ENCODE measurements around the gene TFAP2B. TPM values are rescaled to one million over a fixed set of nuclear protein-coding genes. Genes with fewer than 3 reads are reported as not detected.

Gene TFAP2B
- total RNA-seq, 1 experiment from 2014 or later = not detected

GRCh38 chr6:50795574-50795973 lies 23.1 kb upstream of the TFAP2B start:
- no peaks in the 10 kb centered on the region for H3K79me1 ChIP-seq (ENCODE audit: insufficient read depth, low read depth, low read length, poor library complexity, severe bottlenecking)
- Mint-ChIP-seq H3K36me3 (ENCODE audit: insufficient read depth in 1 of 3, low read depth in 3 of 3) (no peaks in the 10 kb centered on the region), H3K9me3 (no peaks in the 10 kb centered on the region), H3K27ac (no peak overlapping the region), H3K27me3 (ENCODE audit: low read depth) (peaks cover 38% of the 10 kb centered on the region), H3K4me3 (no peak overlapping the region), H3K4me1 (no peaks in the 10 kb centered on the region)
- no peak overlapping the region for H2BK15ac ChIP-seq (ENCODE audit: low read depth, low read length)
- no peak overlapping the region for H3K4ac ChIP-seq (ENCODE audit: low read depth, low read length)
- no peak overlapping the region for H3T11ph ChIP-seq (ENCODE audit: low read length)
- H2BK120ac ChIP-seq (ENCODE audit: low read depth, low read length, poor library complexity, severe bottlenecking) = no peak overlapping the region
- no peaks in the 10 kb centered on the region for H3K9me3 ChIP-seq (ENCODE audit: control insufficient read depth, low read depth, low read length)
- H4K8ac ChIP-seq (replicated peaks; ENCODE audit: insufficient read length, low read depth, low read length) = no peak overlapping the region
- no peak overlapping the region for H2AFZ ChIP-seq (ENCODE audit: low read length)
- no peak overlapping the region for H2AK5ac ChIP-seq (ENCODE audit: insufficient read length, low read length)
- no peaks in the 10 kb centered on the region for H3K27me3 ChIP-seq (ENCODE audit: insufficient read depth, low read length)
- H3K4me1 ChIP-seq (ENCODE audit: insufficient read depth, low read length) = no peaks in the 10 kb centered on the region
- no CpG with 5 or more reads among the region's 5 CpGs for WGBS (ENCODE audit: extremely low coverage, insufficient read length, low lambda C conversion rate)
- H2BK20ac ChIP-seq (ENCODE audit: low read depth, low read length, poor library complexity, severe bottlenecking) = no peak overlapping the region
- no peak overlapping the region for H3K27ac ChIP-seq (ENCODE audit: insufficient read length, low read depth, low read length)
- H2BK5ac ChIP-seq (ENCODE audit: insufficient read length, low read length) = no peak overlapping the region
- no peaks in the 10 kb centered on the region for H4K20me1 ChIP-seq (ENCODE audit: control insufficient read depth, insufficient read depth, insufficient read length)
- no peak overlapping the region for H3K56ac ChIP-seq (ENCODE audit: insufficient read length, low read depth, low read length)
- no peak overlapping the region for H4K5ac ChIP-seq (ENCODE audit: insufficient read length, low read depth, low read length)
- DNase-seq = no peak
- H3K23ac ChIP-seq (ENCODE audit: insufficient read length, low read depth, low read length) = no peak overlapping the region
- H3K79me2 ChIP-seq (ENCODE audit: insufficient read depth, low read length) = no peaks in the 10 kb centered on the region
- H3K23me2 ChIP-seq (ENCODE audit: insufficient read length, low read depth, low read length, poor library complexity, severe bottlenecking) = no peaks in the 10 kb centered on the region
- no peak for TF ChIP-seq CTCF (conservative IDR thresholded peaks at IDR 0.05)
- H3K18ac ChIP-seq (ENCODE audit: insufficient read length, low read depth, low read length) = no peak overlapping the region
- no peak overlapping the region for H3K14ac ChIP-seq (ENCODE audit: insufficient read depth, low read length)
- no peak overlapping the region for H3K9ac ChIP-seq (ENCODE audit: extremely low read depth, insufficient read length, low read length)
- H3K4me2 ChIP-seq (ENCODE audit: insufficient read depth, insufficient read length, low read length) = no peak overlapping the region
- H4K91ac ChIP-seq (ENCODE audit: insufficient read length, low read depth, low read length) = no peak overlapping the region
- H2BK12ac ChIP-seq (ENCODE audit: insufficient read length, low read depth, low read length) = no peak overlapping the region

All from H9 (cell line).